WTC11 (cell line): ENCODE measurements around the gene LAMA5. TPM values are rescaled to one million over a fixed set of nuclear protein-coding genes. Genes with fewer than 3 reads are reported as not detected.

Experiments used
- ATAC-seq: fragments of 200-7000 bp; cut with Tn5 transposase; 2 replicates; pipeline ENCODE4 v1.10.0; 2021; ENCODE audit warnings: mild to moderate bottlenecking, moderate library complexity
- CTCF ChIA-PET: fragments of 300-600 bp; sonication (Branson Sonifier 250); formaldehyde crosslinking; loops from one replicate; lab custom pipeline; 2021; ENCODE audit warnings: antibody characterized with exemption; lab: Charles Lee
- POLR2A ChIA-PET: fragments of 350-600 bp; sonication (Branson Sonifier 250); formaldehyde crosslinking; loops from one replicate; lab custom pipeline; 2021; ENCODE audit warnings: antibody characterized with exemption; lab: Charles Lee
- DNase-seq: peaks from one replicate; pipeline ENCODE4 v3.0.0; 2021; ENCODE audit warnings: low spot score
- H3K27ac Mint-ChIP-seq: 2 replicates; pipeline ENCODE4 v1.8.0; 2021; ENCODE audit warnings: mixed read lengths
- H3K27me3 Mint-ChIP-seq: 2 replicates; pipeline ENCODE4 v1.8.0; 2021; ENCODE audit warnings: low read depth, mild to moderate bottlenecking, moderate library complexity, mixed read lengths
- H3K36me3 Mint-ChIP-seq: 2 replicates; pipeline ENCODE4 v1.8.0; 2021; ENCODE audit warnings: mixed read lengths
- H3K4me1 Mint-ChIP-seq: 2 replicates; pipeline ENCODE4 v1.8.0; 2022; ENCODE audit warnings: mixed read lengths
- H3K4me3 Mint-ChIP-seq: 2 replicates; pipeline ENCODE4 v1.8.0; 2021; ENCODE audit warnings: mild to moderate bottlenecking, moderate library complexity, mixed read lengths
- H3K9me3 Mint-ChIP-seq: 2 replicates; pipeline ENCODE4 v1.8.0; 2021; ENCODE audit warnings: mixed read lengths
- CDX4 ChIP-seq: fragments of 250-450 bp; sonication (Bioruptor Pico); IDR thresholded peaks from 2 replicates; pipeline ENCODE4 v1.9.0; 2021; ENCODE audit warnings: moderate library complexity, mild to moderate bottlenecking, inconsistent platforms, borderline replicate concordance
- CTCF ChIP-seq: fragments of 200-600 bp; IDR thresholded peaks from 2 replicates; pipeline ENCODE4 v1.8.0; 2022; ENCODE audit warnings: antibody characterized with exemption
- E2F5 ChIP-seq: sonication (generic); formaldehyde crosslinking; IDR thresholded peaks from 2 replicates; pipeline ENCODE4 v1.8.1; 2022; ENCODE audit warnings: mild to moderate bottlenecking, moderate library complexity, missing genetic modification reagents
- ERG ChIP-seq: fragments of 250-450 bp; sonication (Bioruptor Pico); IDR thresholded peaks from 2 replicates; pipeline ENCODE4 v1.8.0; 2021; ENCODE audit warnings: mild to moderate bottlenecking
- ETV6 ChIP-seq: sonication (generic); formaldehyde crosslinking; IDR thresholded peaks from 2 replicates; pipeline ENCODE4 v1.8.1; 2022; ENCODE audit warnings: mild to moderate bottlenecking, missing genetic modification reagents
- FOXJ3 ChIP-seq: sonication (generic); formaldehyde crosslinking; IDR thresholded peaks from 2 replicates; pipeline ENCODE4 v1.9.0; 2021; ENCODE audit warnings: missing genetic modification reagents, mild to moderate bottlenecking, borderline replicate concordance
- FOXK1 ChIP-seq: sonication (generic); formaldehyde crosslinking; IDR thresholded peaks from 2 replicates; pipeline ENCODE4 v1.8.0; 2022; ENCODE audit warnings: mild to moderate bottlenecking, moderate library complexity, missing genetic modification reagents
- GABPB1 ChIP-seq: sonication (generic); formaldehyde crosslinking; IDR thresholded peaks from 2 replicates; pipeline ENCODE4 v1.8.1; 2023; ENCODE audit warnings: mild to moderate bottlenecking, missing genetic modification reagents
- HMGXB4 ChIP-seq: sonication (generic); formaldehyde crosslinking; IDR thresholded peaks from 2 replicates; pipeline ENCODE4 v1.8.1; 2023; ENCODE audit warnings: mild to moderate bottlenecking, moderate library complexity, missing genetic modification reagents
- KAT7 ChIP-seq: sonication (generic); formaldehyde crosslinking; IDR thresholded peaks from 2 replicates; pipeline ENCODE4 v1.8.1; 2023; ENCODE audit warnings: missing genetic modification reagents, mild to moderate bottlenecking, borderline replicate concordance
- MAX ChIP-seq: sonication (generic); formaldehyde crosslinking; IDR thresholded peaks from 2 replicates; pipeline ENCODE4 v1.8.0; 2022; ENCODE audit warnings: mild to moderate bottlenecking, missing genetic modification reagents
- MXD4 ChIP-seq: fragments of 250-450 bp; sonication (Bioruptor Pico); IDR thresholded peaks from 2 replicates; pipeline ENCODE4 v1.8.0; 2021; ENCODE audit warnings: mild to moderate bottlenecking, moderate library complexity, borderline replicate concordance
- NFE2L1 ChIP-seq: sonication (generic); formaldehyde crosslinking; IDR thresholded peaks from 2 replicates; pipeline ENCODE4 v1.8.1; 2023; ENCODE audit warnings: missing genetic modification reagents
- NFYB ChIP-seq: sonication (generic); formaldehyde crosslinking; conservative IDR thresholded peaks from 2 replicates; pipeline ENCODE4 v1.8.0; 2022; ENCODE audit warnings: low read depth, missing genetic modification reagents
- SOX15 ChIP-seq: fragments of 250-450 bp; sonication (Bioruptor Pico); IDR thresholded peaks from 2 replicates; pipeline ENCODE4 v1.9.0; 2021; ENCODE audit warnings: mild to moderate bottlenecking
- SP1 ChIP-seq: sonication (generic); formaldehyde crosslinking; conservative IDR thresholded peaks from 2 replicates; pipeline ENCODE4 v1.8.1; 2022; ENCODE audit warnings: missing genetic modification reagents
- TEAD1 ChIP-seq: sonication (generic); formaldehyde crosslinking; IDR thresholded peaks from 2 replicates; pipeline ENCODE4 v1.8.0; 2022; ENCODE audit warnings: mild to moderate bottlenecking, missing genetic modification reagents
- TP53 ChIP-seq: sonication (generic); formaldehyde crosslinking; IDR thresholded peaks from 2 replicates; pipeline ENCODE4 v1.8.1; 2023; ENCODE audit warnings: mild to moderate bottlenecking, missing genetic modification reagents
- ZBTB21 ChIP-seq: sonication (generic); formaldehyde crosslinking; IDR thresholded peaks from 2 replicates; pipeline ENCODE4 v1.8.1; 2023; ENCODE audit warnings: mild to moderate bottlenecking, missing genetic modification reagents, borderline replicate concordance
- ZNF281 ChIP-seq: sonication (generic); formaldehyde crosslinking; IDR thresholded peaks from 2 replicates; pipeline ENCODE4 v1.8.0; 2023; ENCODE audit warnings: mild to moderate bottlenecking, missing genetic modification reagents
- ZNF416 ChIP-seq: fragments of 250-450 bp; sonication (Bioruptor Pico); IDR thresholded peaks from 2 replicates; pipeline ENCODE4 v1.9.0; 2021; ENCODE audit warnings: mild to moderate bottlenecking, inconsistent platforms
- ZNF425 ChIP-seq: fragments of 250-450 bp; sonication (Bioruptor Pico); conservative IDR thresholded peaks from 2 replicates; pipeline ENCODE4 v1.9.0; 2021; ENCODE audit warnings: mild to moderate bottlenecking
- total RNA-seq: library from RNA; stranded (reverse); gene quantifications from 3 replicates; pipeline ENCODE4 v1.2.3, GENCODE V29; 2021

Gene LAMA5
- total RNA-seq, 1 experiment from 2014 or later = 329 TPM

- ChIA-PET POLR2A (no interaction called here), CTCF (interaction anchor here (1.0 to 2.4 kb wide), 5 partner anchors 10 to 84 kb away, joined by 3 to 28 read pairs (median 4); partner anchors contain the start of genes LAMA5 and RPS21)
- no peak for DNase-seq
- Mint-ChIP-seq H3K4me3 (peak overlapping the region; percentile 77), H3K27me3 (no peaks in the 10 kb centered on the region)
- no peak for TF ChIP-seq SOX15
- TF ChIP-seq ZNF281 (CRISPR knock-in tag) = no peak
- TF ChIP-seq, all 79 proteins: peak for 0
- no peak for ATAC-seq
- no peak overlapping the region for H3K27ac Mint-ChIP-seq
- no peaks in the 10 kb centered on the region for H3K9me3 Mint-ChIP-seq
- H3K36me3 Mint-ChIP-seq = peaks cover 22% of the 10 kb centered on the region
- peaks cover 18% of the 10 kb centered on the region for H3K4me1 Mint-ChIP-seq
Measured at GRCh38 chr20:62303062-62303339, 64.1 kb downstream of the LAMA5 start.

GRCh38 chr20:62302341-62303061, 64.6 kb downstream of the LAMA5 start, which contains the start of gene ADRM1:
ADRM1 (plus strand) TSS chr20:62302997; CDS start chr20:62303569, 572 bp downstream.
- POLR2A ChIA-PET = interaction anchor here (0.6 to 1.0 kb wide), 3 partner anchors 64 to 173 kb away, joined by 4 read pairs; partner anchors contain the start of gene LAMA5
- Mint-ChIP-seq H3K4me3 (peak within 1 kb of the TSS; percentile 86), H3K36me3 (peaks cover 22% of the 10 kb centered on the region), H3K4me1 (peaks cover 18% of the 10 kb centered on the region), H3K27me3 (no peaks in the 10 kb centered on the region), H3K9me3 (no peaks in the 10 kb centered on the region), H3K27ac (peak within 1 kb of the TSS; percentile 96)
- ATAC-seq (peak; percentile 80), DNase-seq (peak; percentile 98)
- CTCF ChIA-PET = interaction anchor here (0.6 to 2.4 kb wide), 21 partner anchors 10 to 611 kb away, joined by 3 to 28 read pairs (median 4); partner anchors contain the start of genes LAMA5 and RPS21
- TF ChIP-seq TEAD1 (CRISPR knock-in tag) = peak; percentile 51; the same call in 1 of the 2 replicates
- TF ChIP-seq MXD4 (CRISPR knock-in tag) = no peak
- peak; percentile 73 for TF ChIP-seq CTCF
- TF ChIP-seq KAT7 (CRISPR knock-in tag) = no peak
- peak; percentile 99 for TF ChIP-seq NFE2L1 (CRISPR knock-in tag)
- TF ChIP-seq ZBTB21 (CRISPR knock-in tag) = peak; percentile 56; the same call in 1 of the 2 replicates
- TF ChIP-seq ZNF425 (CRISPR knock-in tag) = no peak
- TF ChIP-seq ZNF416 = peak; percentile 32; the same call in 1 of the 2 replicates
- TF ChIP-seq GABPB1 = peak; percentile 83
- TF ChIP-seq ETV6 = peak; percentile 79; the same call in 1 of the 2 replicates
- no peak for TF ChIP-seq TP53 (CRISPR knock-in tag)
- no peak for TF ChIP-seq FOXJ3
- peak; percentile 85 for TF ChIP-seq SP1 (CRISPR knock-in tag)
- peak; percentile 88 for TF ChIP-seq NFYB
- TF ChIP-seq HMGXB4 = no peak; the same call in 1 of the 2 replicates
- TF ChIP-seq E2F5 (CRISPR knock-in tag) = peak; percentile 19; the same call in 1 of the 2 replicates
- TF ChIP-seq MAX (CRISPR knock-in tag) = 0 out of 2 replicates have a peak, but pooled peaks have one; percentile 42
- no peak for TF ChIP-seq ERG (CRISPR knock-in tag)
- peak; percentile 71; the same call in 1 of the 2 replicates for TF ChIP-seq FOXK1 (CRISPR knock-in tag)
- no peak for TF ChIP-seq CDX4 (CRISPR knock-in tag)
